Hematopoietic multipotent progenitor cell treated with erythropoietin and hydrocortisone succinate and interleukin-3 and kit ligand, for 6 days (in vitro differentiated cells): ENCODE data around the gene ADGRG6.

Experiments
- DNase-seq: peaks from one replicate; pipeline ENCODE4 v3.0.0-alpha.2; 2015

Gene ADGRG6

GRCh38 chr6:142292166-142292924 lies 9.5 kb upstream of the ADGRG6 start:
- no peak for DNase-seq

DNA sequence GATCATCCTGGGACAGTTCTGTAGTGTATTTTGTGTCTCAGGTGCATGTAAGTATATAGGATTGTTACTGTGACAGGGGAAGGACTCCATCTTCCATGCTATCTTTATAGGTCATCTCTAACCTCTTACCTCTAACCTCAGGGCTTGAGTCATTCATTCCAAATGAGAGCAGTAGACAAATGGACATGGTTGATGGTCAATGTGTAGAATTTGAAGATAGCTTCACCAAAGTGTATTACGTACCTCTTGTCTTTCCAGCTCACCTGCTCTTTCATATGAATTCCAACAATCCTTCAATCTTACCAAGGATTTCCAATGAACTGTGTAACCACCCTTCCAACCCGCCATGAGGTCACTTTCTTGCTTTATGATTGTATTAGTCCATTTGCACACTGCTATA lies 8.7 kb upstream of the ADGRG6 start:
- DNase-seq: no peak

- DNase-seq: peak; percentile 47
These were observed 7.1 kb upstream of the ADGRG6 start for GRCh38 chr6:142294679-142295078.

- DNase-seq: no peak
These were observed 4.7 kb upstream of the ADGRG6 start for GRCh38 chr6:142296975-142297604.

DNA sequence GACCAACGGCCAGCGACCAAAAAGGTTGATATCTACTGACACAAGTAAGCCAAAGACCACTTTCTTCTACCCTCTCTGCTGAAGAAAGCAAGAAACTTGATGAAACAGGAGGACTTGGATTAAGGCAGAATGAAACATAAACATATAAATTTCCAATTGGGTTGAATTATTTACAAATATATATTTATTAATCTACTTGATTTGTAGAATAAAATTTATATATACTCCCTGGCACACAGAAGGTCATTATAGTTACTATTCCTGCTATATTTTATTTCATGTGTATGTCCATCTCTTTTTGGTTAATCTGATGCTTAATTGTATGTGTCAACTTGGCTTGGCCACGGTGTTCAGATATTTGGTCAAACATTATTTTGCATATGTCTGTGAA lies 4.2 kb upstream of the ADGRG6 start:
- no peak for DNase-seq

DNA sequence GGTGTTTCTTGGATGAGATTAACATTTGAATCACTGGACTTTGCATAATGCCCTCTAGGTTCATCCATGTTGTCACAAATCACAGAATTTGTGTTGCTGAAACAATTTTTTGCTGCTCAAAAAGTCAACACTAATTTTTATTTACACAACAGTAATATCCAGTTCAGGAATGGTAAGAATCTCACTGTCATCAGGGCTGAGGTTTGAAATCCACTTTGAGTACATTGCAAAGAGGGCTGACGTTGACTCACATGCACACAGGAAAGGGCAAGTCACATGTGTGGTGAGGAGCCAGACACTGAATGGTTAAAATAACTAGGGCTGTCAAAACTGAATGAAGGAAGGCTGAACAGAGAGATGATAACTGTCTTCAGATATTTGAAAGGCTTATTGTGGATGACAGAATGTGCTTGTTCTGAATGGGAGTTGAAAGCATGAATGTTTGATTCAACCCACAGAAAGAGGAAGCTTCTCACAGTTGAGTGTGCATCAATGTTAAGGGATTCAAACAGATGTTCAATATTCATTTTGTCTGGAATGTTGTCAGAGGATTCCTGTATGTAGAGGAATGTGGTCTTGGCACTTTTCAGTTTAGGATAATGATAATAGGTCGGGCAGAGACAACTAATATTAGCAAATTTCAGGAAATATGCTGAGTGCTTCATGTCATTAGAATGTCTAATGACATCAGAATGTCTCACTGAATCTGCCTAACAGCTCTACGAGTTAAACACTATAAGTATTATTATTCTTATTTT lies 3.6 kb upstream of the ADGRG6 start:
- no peak for DNase-seq

DNA sequence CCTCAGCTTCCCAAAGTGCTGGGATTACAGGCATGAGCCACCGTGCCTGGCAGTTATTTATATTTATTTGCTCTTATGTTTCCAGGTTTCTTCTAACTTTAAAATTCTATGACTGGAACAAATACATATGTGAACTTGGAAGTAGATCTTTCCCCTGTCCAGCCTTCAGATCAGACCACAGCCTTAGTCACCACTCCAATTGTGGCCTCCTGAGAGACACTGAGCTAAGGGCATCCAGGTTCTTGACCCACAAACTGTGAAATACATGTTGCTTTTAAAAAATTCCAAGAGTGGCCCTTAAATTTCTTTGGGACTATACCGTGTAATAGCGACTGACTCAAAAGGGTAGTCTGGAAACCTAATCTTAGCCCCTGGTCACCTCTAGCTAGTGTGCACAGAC lies 1.5 kb upstream of the ADGRG6 start:
- DNase-seq: no peak

GRCh38 chr6:142300758-142301650 lies 803 bp upstream of the ADGRG6 start:
- DNase-seq: peak; percentile 52

- DNase-seq: peak; percentile 49
These were observed 791 bp downstream of the ADGRG6 start for GRCh38 chr6:142302421-142303175.

- no peak for DNase-seq
These were observed 1.3 kb downstream of the ADGRG6 start for GRCh38 chr6:142303176-142303533.

DNA sequence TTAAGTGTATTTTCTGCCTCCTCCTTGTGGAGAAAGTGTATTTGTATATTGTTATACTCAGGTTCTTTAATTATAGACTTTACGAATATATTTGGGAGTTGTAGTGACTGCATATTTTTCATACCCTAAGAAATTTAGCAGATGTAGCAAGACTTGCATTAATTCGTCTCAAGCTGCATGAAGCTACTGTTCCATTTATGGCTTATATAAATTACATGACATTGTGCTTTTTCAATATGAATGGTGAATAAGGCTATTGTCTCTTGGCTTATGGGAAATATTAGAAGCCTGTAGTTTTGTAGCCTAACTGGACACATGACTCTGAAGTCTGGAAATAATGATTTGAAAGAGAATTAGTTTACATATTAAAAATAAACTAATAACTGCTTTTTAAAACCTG lies 2.4 kb downstream of the ADGRG6 start:
- no peak for DNase-seq

GRCh38 chr6:142306736-142307135 lies 4.9 kb downstream of the ADGRG6 start:
- no peak for DNase-seq

- no peak for DNase-seq
These were observed 6.3 kb downstream of the ADGRG6 start for GRCh38 chr6:142307963-142308748.

GRCh38 chr6:142309426-142309825 lies 7.6 kb downstream of the ADGRG6 start:
- no peak for DNase-seq

DNA sequence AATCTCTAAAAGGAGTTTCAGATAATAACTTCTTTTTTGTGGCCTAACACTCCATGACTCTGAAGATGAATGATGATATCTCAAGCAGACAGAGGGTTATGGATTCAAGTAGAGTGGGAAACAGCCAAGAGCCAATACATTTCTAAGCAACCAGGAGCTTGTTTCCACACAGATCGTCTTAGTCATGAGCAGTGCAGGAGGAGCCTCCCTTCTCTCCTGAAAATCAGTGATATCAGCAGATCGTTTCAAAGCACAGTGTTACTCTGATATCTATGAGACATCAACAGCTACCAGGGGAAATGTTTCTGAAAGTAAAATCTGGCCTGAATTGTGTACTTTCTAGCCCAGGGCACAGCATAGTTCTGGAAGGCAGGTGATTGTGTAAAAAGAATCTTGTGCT lies 11.5 kb downstream of the ADGRG6 start:
- DNase-seq: no peak

- no peak for DNase-seq
These were observed 15.1 kb downstream of the ADGRG6 start for GRCh38 chr6:142316791-142317368.

GRCh38 chr6:142318714-142319113 lies 16.9 kb downstream of the ADGRG6 start:
- no peak for DNase-seq

GRCh38 chr6:142320366-142320765 lies 18.6 kb downstream of the ADGRG6 start:
- DNase-seq: no peak

DNA sequence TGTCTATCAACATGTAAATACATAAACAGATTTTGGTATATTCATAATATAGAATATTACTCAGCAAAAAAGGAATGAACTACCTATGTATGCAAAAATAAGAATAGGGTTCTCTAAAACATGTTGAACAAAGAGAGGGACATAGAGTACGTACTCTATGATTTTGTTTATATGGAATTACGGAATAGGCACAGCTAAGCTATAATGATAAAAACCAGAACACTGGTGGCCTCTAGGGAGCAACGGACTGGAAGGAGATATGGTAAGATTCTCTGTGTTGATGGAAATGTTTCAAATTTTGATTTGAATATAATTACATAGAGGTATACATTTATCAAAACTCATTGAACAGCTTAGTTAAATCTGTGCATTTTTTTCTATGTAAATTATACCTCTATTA lies 19.6 kb downstream of the ADGRG6 start:
- no peak for DNase-seq

GRCh38 chr6:142322066-142322465 lies 20.3 kb downstream of the ADGRG6 start:
- DNase-seq: no peak
